H54 (cell line): ENCODE measurements around the gene SULF2.

Source experiments
- DNase-seq: peaks from one replicate; pipeline ENCODE4 v3.0.0; 2011; ENCODE audit warnings: low spot score, mixed read lengths; ENCODE audit not compliant: insufficient read length
- FAIRE-seq: peaks from 3 replicates; lab custom pipeline; 2011; peaks lifted over from hg19 to GRCh38; lab: Jason Lieb, UNC
- POLR2A ChIP-seq: IDR thresholded peaks from 2 replicates; pipeline ENCODE4 v1.6.1; 2011; ENCODE audit warnings: low read depth, mild to moderate bottlenecking, low read length

The SULF2 gene

GRCh38 chr20:47662483-47663353 is 122.6 kb downstream of the SULF2 start:
- FAIRE-seq = no peak
- DNase-seq = no peak
- TF ChIP-seq POLR2A = no peak

- TF ChIP-seq POLR2A = no peak
- DNase-seq (no peak), FAIRE-seq (no peak)
Observed at GRCh38 chr20:47661714-47662113, 123.6 kb downstream of the SULF2 start.

DNA sequence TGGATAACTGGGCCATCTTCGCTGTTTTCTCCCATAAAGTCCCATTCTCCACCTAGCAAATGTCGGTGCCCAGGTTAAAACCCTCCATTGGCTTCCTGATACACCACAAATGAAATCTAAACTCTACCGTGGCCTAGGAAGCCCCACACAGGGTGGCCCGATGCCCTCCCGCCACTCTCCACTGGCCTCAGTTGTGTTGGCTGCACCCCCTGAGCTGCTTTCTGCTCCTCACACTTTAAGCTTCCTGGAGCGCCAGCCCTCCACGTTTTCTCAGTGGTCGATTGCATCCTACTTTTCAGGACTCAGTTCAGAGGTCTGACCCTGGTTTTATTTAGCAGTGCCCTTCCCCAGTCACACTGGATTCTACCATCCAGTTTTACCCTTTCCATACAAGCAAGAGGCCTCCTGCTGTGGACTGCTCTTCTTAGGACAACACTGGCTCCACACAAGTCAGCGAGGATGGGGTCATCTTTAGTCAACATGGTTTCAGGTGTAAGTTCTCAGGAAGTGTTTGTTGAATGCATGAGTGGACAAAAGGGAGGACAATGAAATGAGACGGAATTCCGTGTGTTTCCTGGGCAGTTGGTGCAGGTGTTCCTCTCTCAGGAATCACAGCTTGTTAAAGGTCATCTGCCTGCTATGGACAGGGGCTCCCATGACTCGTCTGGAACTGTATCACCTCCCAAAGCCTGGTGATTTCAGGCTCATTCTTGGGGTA is 124.1 kb downstream of the SULF2 start:
- FAIRE-seq = no peak
- TF ChIP-seq POLR2A = no peak
- DNase-seq = no peak

- DNase-seq (no peak), FAIRE-seq (no peak)
- TF ChIP-seq POLR2A = no peak
Observed at GRCh38 chr20:47660602-47660905, 124.7 kb downstream of the SULF2 start.

- no peak for FAIRE-seq
- no peak for TF ChIP-seq POLR2A
- DNase-seq = no peak
Observed at GRCh38 chr20:47659904-47660601, 125.2 kb downstream of the SULF2 start.

DNA sequence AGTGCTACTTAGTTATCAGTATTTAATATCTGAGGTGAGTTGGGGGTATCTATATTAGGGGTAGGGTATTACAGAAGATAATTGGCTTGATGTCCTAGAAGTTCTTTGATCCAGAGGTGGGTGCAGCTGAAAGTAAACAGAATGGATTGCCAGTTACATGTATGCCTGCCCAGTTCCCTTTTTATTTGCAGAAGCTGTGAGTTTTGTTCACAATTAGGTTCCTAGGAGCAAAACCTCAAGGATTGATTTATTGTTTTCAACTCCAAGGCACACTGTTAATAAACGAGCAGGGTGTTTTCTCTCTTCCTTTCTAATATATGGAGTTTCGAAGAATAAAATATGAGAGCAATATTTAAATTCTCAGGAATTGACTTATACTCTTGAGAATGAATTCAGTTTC is 129.0 kb downstream of the SULF2 start:
- no peak for DNase-seq
- no peak for TF ChIP-seq POLR2A
- no peak for FAIRE-seq

- TF ChIP-seq POLR2A = no peak
Observed at GRCh38 chr20:47655635-47656034, 129.6 kb downstream of the SULF2 start.

DNA sequence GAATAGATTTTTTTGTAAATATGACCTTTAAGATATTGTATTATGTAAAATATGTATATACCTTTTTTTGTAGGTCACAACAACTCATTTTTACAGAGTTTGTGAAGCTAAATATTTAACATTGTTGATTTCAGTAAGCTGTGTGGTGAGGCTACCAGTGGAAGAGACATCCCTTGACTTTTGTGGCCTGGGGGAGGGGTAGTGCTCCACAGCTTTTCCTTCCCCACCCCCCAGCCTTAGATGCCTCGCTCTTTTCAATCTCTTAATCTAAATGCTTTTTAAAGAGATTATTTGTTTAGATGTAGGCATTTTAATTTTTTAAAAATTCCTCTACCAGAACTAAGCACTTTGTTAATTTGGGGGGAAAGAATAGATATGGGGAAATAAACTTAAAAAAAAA is 130.9 kb downstream of the SULF2 start:
- FAIRE-seq = no peak
- no peak for DNase-seq
- no peak for TF ChIP-seq POLR2A

More at GRCh38 chr20:47655635-47656034, 129.6 kb downstream of the SULF2 start:
- no peak for DNase-seq
- no peak for FAIRE-seq

GRCh38 chr20:47653869-47654268 is 131.4 kb downstream of the SULF2 start:
- TF ChIP-seq POLR2A = no peak
- DNase-seq (no peak), FAIRE-seq (no peak)

DNA sequence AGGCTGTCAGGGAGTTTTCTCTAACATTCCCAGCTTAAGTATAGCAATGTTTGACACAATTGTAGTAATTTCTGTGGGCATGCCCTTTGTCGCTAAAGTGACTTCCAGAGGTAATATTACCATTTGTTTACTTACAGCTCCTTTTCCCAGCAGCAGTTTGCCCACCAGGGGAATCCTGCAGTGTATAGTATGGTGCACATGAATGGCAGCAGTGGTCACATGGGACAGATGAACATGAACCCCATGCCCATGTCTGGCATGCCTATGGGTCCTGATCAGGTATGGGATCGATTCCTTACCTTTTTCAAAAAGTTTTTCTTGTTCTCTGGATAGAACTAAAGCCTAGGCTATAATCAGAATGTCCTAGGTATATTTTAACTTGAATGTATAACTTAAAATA is 132.5 kb downstream of the SULF2 start:
- no peak for TF ChIP-seq POLR2A
- FAIRE-seq (no peak), DNase-seq (no peak)

- no peak for TF ChIP-seq POLR2A
- FAIRE-seq (no peak), DNase-seq (no peak)
Observed at GRCh38 chr20:47652301-47652700, 133.0 kb downstream of the SULF2 start.

DNA sequence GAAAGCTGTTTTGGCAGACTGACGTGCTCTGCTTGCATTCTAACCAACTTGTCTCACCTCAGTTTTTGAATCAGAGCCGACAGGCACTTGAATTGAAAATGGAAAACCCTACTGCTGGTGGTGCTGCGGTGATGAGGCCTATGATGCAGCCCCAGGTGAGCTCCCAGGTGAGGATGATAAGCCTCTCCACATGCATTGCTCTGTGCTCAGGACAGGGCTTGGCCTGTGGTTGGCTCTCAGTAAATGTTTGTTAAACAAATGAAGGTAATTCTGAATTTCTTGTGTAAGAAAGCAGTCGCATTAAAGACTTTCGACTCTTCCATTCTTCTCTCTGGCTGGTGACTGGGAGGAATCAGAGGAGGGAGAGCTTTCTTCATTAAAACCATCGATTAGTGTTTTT is 136.3 kb downstream of the SULF2 start:
- TF ChIP-seq POLR2A = no peak
- FAIRE-seq (no peak), DNase-seq (no peak)

GRCh38 chr20:47647994-47648393 is 137.3 kb downstream of the SULF2 start:
- DNase-seq = no peak
- FAIRE-seq = no peak
- TF ChIP-seq POLR2A = no peak

DNA sequence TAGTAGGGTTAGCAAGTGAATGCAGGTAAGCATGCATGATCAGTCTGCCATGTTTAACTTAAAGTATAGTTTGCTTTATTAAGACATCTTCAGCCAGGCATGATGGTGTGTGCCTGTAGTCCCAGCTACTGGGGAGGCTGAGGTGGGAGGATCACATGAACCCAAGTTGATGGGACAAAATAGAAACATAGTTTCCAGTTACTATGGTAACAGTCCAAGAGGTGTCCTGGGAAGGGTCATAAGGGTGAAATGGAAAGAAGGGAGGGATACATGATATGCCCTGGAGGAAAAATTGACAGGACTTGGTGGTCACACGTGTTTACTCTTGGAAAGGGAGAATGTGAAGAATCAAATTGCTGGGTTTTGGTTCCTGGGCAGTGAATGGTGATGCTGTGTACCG is 139.6 kb downstream of the SULF2 start:
- no peak for TF ChIP-seq POLR2A
- FAIRE-seq (no peak), DNase-seq (no peak)
